ENCODE data around the gene DGKG.

Gene DGKG

GRCh38 chr3:186221760-186222378 is 140.2 kb downstream of the DGKG start:
- H3K4me3 ChIP-seq (ENCODE audit: low read depth, low read length), result no peak overlapping the region
- TF ChIP-seq, protein P1, sequence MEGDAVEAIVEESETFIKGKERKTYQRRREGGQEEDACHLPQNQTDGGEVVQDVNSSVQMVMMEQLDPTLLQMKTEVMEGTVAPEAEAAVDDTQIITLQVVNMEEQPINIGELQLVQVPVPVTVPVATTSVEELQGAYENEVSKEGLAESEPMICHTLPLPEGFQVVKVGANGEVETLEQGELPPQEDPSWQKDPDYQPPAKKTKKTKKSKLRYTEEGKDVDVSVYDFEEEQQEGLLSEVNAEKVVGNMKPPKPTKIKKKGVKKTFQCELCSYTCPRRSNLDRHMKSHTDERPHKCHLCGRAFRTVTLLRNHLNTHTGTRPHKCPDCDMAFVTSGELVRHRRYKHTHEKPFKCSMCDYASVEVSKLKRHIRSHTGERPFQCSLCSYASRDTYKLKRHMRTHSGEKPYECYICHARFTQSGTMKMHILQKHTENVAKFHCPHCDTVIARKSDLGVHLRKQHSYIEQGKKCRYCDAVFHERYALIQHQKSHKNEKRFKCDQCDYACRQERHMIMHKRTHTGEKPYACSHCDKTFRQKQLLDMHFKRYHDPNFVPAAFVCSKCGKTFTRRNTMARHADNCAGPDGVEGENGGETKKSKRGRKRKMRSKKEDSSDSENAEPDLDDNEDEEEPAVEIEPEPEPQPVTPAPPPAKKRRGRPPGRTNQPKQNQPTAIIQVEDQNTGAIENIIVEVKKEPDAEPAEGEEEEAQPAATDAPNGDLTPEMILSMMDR (IDR thresholded peaks at IDR 0.05; ENCODE audit: borderline replicate concordance, insufficient read depth, low read depth, low read length), result no peak

DNA sequence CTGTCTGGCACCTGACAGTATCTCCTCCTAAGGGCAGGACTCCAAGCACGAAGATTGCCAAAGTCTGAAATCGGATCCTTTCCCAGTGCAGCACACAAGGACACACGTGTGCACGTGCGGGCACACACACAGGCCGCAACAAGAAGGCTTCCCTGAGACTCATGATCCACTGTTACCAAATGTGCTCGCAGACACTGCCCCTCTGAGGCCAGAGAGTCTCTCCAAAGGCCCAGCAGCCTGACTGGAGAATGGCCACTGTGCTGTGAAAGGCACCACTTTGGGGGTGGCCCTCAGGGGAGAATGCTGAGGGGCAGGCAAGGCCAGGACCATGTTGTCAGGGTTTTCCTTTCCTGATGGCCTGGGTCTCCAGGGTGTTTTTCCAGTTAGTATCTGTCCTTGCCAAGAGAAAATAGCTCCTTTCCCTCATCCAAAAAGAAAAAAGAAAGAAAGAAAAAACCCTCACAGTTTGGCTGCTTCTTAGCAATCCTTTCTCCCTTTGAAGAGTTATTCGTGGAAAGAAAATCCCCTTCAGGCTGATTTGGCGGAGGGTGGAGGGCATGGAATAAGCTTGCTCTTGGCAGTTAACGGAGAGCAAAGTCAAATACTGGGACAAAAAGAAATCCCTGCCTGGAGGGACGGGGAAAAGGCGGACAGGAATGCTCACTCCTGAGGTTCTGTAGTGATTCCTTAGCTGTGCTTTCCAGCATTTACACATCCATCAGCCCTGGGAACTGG is 141.0 kb downstream of the DGKG start:
- TF ChIP-seq, protein P1 (IDR thresholded peaks at IDR 0.05; ENCODE audit: borderline replicate concordance, insufficient read depth, low read depth, low read length), result no peak
- H3K4me3 ChIP-seq (ENCODE audit: low read depth, low read length), result no peak overlapping the region

GRCh38 chr3:186220365-186220764 is 141.7 kb downstream of the DGKG start:
- no peak overlapping the region for H3K4me3 ChIP-seq (ENCODE audit: low read depth, low read length)
- TF ChIP-seq, protein P1 (IDR thresholded peaks at IDR 0.05; ENCODE audit: borderline replicate concordance, insufficient read depth, low read depth, low read length), result no peak

- TF ChIP-seq, protein P1 (IDR thresholded peaks at IDR 0.05; ENCODE audit: borderline replicate concordance, insufficient read depth, low read depth, low read length), result no peak
- no peak overlapping the region for H3K4me3 ChIP-seq (ENCODE audit: low read depth, low read length)
Measured at GRCh38 chr3:186219211-186219638, 142.8 kb downstream of the DGKG start.

- H3K4me3 ChIP-seq (ENCODE audit: low read depth, low read length), result no peak overlapping the region
- TF ChIP-seq, protein P1 (IDR thresholded peaks at IDR 0.05; ENCODE audit: borderline replicate concordance, insufficient read depth, low read depth, low read length), result no peak
Measured at GRCh38 chr3:186218421-186218820, 143.6 kb downstream of the DGKG start.

DNA sequence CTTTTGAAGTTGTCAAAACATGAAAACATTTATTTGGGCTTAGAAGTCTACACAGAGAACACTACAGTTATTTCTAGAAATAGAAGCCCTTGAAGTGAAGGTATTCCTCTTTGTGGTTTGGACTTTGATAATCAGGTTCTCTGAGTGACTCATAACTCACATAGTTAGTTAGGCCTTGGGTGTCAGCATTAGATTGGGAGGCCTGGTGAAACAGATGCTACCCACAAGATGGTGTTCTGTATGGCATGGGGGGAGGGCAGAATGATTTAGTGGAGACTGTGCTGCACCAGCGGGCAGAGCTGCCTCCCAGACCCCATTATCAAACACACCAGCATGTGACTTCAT is 144.2 kb downstream of the DGKG start:
- no peak overlapping the region for H3K4me3 ChIP-seq (ENCODE audit: low read depth, low read length)
- TF ChIP-seq, protein P1 (IDR thresholded peaks at IDR 0.05; ENCODE audit: borderline replicate concordance, insufficient read depth, low read depth, low read length), result no peak
